T-helper 17 cell (primary cell): ENCODE measurements around the gene GABRD. TPM values are rescaled to one million over a fixed set of nuclear protein-coding genes. Genes with fewer than 3 reads are reported as not detected.
"Not testable (repeated sequence)": the region's sequence is repeated elsewhere in the genome, so short reads cannot be mapped to it uniquely, and the experiment has no call there.

Experiments used
- ATAC-seq: fragments of 150-1000 bp; cut with Tn5 transposase; 2 replicates; pipeline ENCODE4 v1.10.0; 2021; ENCODE audit warnings: mild to moderate bottlenecking, moderate library complexity
- DNase-seq, 3 donors: peaks; one replicate each; pipeline versions ENCODE4 v3.0.0 to v3.0.0-alpha.2; 2020 to 2021
- H3K9me3 ChIP-seq: one replicate; pipeline ENCODE4 v1.7.0; 2013; ENCODE audit warnings: low read length, mild to moderate bottlenecking; ENCODE audit not compliant: control insufficient read depth, poor library complexity, severe bottlenecking
- H3K27ac Mint-ChIP-seq: one replicate; pipeline ENCODE4 v1.8.0; 2022; ENCODE audit warnings: mild to moderate bottlenecking, moderate library complexity, mixed read lengths
- H3K27me3 Mint-ChIP-seq: one replicate; pipeline ENCODE4 v1.8.0; 2022; ENCODE audit warnings: mixed read lengths
- H3K36me3 Mint-ChIP-seq: one replicate; pipeline ENCODE4 v1.8.0; 2022; ENCODE audit warnings: low read depth, mixed read lengths
- H3K4me1 Mint-ChIP-seq: one replicate; pipeline ENCODE4 v1.8.0; 2022; ENCODE audit warnings: mild to moderate bottlenecking, mixed read lengths
- H3K4me3 Mint-ChIP-seq: one replicate; pipeline ENCODE4 v1.8.0; 2022; ENCODE audit warnings: mild to moderate bottlenecking, moderate library complexity, mixed read lengths
- total RNA-seq, 4 donors: library from RNA in 2 of 4; stranded (reverse) in 2 of 4; gene quantifications; one replicate each; pipeline ENCODE4 v1.2.3 and lab custom pipeline; 2022 to 2026

The GABRD gene, protein sequence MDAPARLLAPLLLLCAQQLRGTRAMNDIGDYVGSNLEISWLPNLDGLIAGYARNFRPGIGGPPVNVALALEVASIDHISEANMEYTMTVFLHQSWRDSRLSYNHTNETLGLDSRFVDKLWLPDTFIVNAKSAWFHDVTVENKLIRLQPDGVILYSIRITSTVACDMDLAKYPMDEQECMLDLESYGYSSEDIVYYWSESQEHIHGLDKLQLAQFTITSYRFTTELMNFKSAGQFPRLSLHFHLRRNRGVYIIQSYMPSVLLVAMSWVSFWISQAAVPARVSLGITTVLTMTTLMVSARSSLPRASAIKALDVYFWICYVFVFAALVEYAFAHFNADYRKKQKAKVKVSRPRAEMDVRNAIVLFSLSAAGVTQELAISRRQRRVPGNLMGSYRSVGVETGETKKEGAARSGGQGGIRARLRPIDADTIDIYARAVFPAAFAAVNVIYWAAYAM
- total RNA-seq = under 1 TPM in 1 of 2 donors, not detected in 1; 0.17 TPM
- 0 to 0.23 reads per million in 2 donors for total RNA-seq (lab: John Stamatoyannopoulos, UW)

DNA sequence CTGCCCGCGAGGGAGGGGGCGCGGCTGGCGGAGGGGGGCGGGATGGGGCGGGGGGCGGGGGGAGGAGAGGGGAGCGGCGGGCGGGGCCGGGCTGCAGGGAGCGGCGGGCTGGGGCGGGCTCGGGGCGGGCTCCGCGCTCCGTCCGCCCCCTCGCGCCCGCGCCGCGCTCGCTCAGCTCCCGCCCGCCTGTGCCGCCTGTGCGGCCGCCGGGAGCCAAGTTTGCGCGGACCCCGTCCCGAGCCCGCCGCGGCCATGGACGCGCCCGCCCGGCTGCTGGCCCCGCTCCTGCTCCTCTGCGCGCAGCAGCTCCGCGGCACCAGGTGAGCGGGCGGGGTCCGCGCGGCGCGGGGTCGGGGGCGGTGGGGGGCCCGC, at the start of gene GABRD:
Gene GABRD (plus strand): TSS at position 174 of the 372 bp plus-strand sequence. CDS start 79 bp downstream, at position 253.
- Mint-ChIP-seq H3K4me3 (peak within 1 kb of the TSS; percentile 84), H3K36me3 (no peaks in the 10 kb centered on the region), H3K4me1 (peaks cover 6% of the 10 kb centered on the region), H3K27me3 (peaks cover 80% of the 10 kb centered on the region), H3K27ac (no peak within 1 kb of the TSS)
- ATAC-seq = peak; percentile 49
- no peak for DNase-seq
- no peaks in the 10 kb centered on the region for H3K9me3 ChIP-seq

DNA sequence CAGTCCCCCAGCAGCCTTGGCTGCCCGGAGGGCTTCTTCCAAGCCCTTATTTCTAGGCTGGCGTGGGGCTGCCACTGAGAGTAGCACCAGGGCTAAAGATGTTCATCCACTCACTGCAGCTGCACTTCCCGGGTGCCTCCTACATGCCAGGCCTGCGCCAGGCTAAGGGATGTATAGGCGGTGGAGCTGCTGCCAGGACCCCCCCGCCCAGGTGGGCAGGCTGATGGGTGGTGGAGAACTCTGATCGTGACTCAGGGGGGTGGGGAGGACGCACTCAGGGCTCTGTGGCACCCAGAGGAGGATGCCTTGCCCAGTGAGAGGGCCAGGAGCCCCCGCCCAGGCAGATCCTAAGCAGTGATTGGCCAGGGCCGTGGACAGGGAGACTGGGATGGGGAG, 49.6 kb upstream of the GABRD start:
- DNase-seq = no peak
- no peaks in the 10 kb centered on the region for H3K36me3 Mint-ChIP-seq
- no peak overlapping the region for H3K27ac Mint-ChIP-seq
- no peak for ATAC-seq
- H3K9me3 ChIP-seq = no peaks in the 10 kb centered on the region
- H3K27me3 Mint-ChIP-seq = peaks cover 16% of the 10 kb centered on the region
- H3K4me1 Mint-ChIP-seq = peaks cover 3% of the 10 kb centered on the region
- H3K4me3 Mint-ChIP-seq = no peak overlapping the region

DNA sequence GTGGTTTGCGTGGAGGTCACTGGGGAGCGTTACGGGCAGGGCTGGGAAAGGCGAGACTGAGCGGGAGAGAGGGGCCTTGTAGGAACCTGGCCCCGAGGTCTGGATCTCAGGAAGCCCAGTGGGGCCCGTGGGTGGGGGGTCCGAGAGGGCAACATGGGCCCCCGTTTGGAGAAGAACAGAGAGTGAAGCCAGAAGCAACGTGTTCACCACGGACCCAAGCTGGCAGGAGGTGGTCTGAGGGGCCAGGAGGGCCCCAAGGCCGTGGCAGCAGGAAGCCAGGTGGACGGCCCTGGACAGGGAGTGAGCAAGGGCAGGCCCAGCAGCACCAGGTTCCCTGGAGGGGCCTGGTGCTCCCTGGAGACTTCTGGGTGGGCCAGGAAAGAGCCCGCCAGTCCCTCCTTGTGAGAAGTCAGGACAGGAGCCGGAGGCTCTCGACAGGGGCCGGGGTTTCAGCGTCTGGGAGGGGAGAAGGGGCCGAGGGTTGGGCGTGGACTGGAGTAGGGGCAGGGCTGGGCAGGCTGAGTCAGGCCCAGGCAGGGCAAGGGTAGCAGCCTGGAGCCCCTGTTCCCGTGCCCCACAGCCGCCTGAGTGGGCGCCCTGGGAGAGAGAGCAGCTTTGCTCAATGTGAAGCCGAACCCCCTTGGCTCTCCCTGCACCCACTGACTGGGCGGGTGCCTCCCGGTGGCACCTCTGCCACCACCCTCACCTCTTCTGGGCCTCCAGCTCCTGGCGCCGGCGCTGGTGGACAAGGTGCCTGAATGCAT, 49.0 kb upstream of the GABRD start:
- Mint-ChIP-seq H3K27me3 (peaks cover 19% of the 10 kb centered on the region), H3K27ac (no peak overlapping the region), H3K4me1 (peaks cover 3% of the 10 kb centered on the region), H3K36me3 (no peaks in the 10 kb centered on the region), H3K4me3 (no peak overlapping the region)
- DNase-seq = no peak
- no peak for ATAC-seq
- no peaks in the 10 kb centered on the region for H3K9me3 ChIP-seq

DNA sequence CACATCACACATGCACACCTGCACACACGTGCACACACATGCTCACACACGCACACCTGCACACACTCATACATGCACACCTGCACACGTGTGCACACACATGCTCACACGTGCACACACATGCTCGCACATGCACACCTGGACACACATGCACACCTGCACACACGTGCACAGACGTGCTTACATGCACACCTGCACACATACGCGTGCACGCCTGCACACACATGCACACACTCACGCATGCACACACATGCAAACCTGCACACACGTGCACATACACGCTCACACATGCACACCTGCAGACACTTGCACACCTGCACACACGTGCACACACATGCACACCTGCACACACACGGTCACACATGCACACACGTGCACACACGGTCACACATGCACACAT, 48.1 kb upstream of the GABRD start:
- Mint-ChIP-seq H3K4me3 (no peak overlapping the region), H3K36me3 (no peaks in the 10 kb centered on the region), H3K27me3 (peaks cover 25% of the 10 kb centered on the region), H3K27ac (no peak overlapping the region), H3K4me1 (peaks cover 3% of the 10 kb centered on the region)
- no peak for DNase-seq
- H3K9me3 ChIP-seq = no peaks in the 10 kb centered on the region
- no peak for ATAC-seq

DNA sequence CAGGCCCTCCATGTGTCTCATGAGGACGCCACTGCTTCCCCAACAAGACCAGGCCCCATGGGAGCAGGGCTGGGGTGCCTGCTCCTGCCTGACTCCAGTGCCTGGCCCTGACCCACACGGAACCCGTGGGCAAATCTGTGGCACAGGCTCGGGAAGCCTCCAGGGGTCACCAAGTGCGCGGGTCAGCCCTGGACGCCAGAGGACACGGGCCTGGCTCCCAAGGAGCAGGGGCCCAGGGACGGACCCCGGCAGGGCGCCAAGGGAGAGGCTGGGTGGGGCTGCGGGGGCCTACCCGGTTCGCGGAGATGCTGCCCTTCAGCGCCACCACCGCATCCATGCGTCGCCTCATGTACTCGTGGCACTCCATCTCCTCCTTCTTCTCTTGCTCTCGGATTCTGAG, 47.5 kb upstream of the GABRD start:
- H3K4me3 Mint-ChIP-seq = no peak overlapping the region
- peaks cover 3% of the 10 kb centered on the region for H3K4me1 Mint-ChIP-seq
- H3K27me3 Mint-ChIP-seq = peaks cover 32% of the 10 kb centered on the region
- DNase-seq (no peak), ATAC-seq (no peak)
- no peaks in the 10 kb centered on the region for H3K9me3 ChIP-seq
- H3K27ac Mint-ChIP-seq = no peak overlapping the region
- H3K36me3 Mint-ChIP-seq = no peaks in the 10 kb centered on the region

DNA sequence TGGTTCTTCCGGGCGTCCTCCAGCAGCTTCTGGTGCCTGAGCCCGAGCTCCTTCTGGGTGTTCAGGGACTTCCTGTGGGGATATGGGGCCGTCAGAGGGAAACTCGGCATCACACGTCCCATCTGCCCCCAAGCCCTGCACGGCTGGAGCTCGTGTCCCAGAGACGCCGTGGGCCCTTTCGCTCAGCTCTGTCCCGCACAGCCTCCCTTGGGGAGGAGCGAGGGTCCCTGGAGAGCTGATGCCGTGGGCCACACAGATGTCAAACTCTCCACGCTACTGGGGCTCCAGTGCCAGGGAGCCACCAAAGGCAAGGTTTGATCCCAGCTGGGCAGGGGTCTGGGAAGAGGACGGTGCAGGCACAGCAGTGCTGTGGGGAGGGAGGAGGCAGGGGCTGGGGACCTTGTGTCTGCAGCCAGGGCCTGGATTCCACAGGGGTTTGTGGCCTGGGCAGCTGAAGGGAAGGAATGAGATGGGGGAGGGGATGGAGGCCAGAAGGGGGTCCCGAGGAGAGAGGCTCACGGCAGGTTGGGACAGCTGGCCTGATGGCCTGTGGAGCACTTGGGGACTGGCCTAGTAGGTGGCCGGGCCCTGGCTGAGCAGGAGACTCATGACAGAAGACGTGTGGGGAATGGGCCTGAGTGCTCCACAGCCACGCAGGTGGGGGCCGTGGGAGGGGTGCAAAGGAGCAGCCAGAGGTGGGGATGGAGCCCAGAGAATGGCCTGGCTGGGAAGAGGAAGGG, 46.0 kb upstream of the GABRD start:
- H3K9me3 ChIP-seq = no peaks in the 10 kb centered on the region
- H3K4me3 Mint-ChIP-seq = no peak overlapping the region
- peaks cover 25% of the 10 kb centered on the region for H3K27me3 Mint-ChIP-seq
- H3K27ac Mint-ChIP-seq = no peak overlapping the region
- H3K36me3 Mint-ChIP-seq = no peaks in the 10 kb centered on the region
- H3K4me1 Mint-ChIP-seq = no peaks in the 10 kb centered on the region
- no peak for ATAC-seq
- no peak for DNase-seq

DNA sequence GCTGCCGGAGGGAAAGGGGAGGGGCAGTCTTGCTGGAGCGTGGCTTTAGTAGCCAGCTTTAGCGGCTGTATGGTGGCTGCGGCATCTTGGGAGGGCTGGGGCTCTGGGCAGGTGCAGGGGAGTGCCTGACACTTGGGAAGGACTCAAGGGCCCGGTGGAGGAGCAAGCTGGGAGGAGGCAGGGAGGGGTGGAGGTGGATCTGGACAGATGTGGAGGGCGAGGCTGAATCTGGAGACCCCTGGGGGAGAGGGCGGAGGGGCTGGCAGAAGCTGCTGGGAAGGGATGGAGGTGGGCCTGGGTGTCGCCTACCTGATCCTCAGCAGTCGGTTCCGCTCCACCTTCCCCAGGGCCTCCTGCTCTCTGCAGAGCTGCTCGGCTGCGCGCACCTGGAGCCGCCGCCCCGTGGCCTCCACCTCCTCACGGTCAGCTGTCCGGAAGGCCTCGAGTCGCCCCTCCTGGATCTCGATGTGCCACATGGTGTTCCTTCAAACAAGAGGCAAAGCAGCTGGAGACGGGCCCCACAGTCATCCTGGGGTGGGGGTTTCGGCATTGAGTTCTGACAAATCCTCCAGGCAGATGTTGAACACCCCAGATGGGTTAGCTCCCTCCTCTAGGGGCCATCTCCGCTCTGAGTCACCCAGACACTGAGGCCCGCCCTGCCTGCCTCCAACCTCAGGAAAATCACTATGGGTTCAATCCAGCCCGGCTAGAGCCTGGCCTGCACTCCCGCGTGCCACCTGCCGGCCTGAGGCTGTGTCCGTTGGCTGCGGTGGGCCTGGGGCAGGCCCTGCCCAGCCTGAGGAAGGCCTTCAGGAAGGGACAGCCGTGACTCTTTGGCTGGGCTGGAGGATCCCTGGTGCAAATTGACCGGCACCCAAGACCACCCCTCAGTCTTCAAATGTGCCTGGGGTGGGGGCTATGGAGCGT, 45.2 kb upstream of the GABRD start:
- Mint-ChIP-seq H3K4me3 (no peak overlapping the region), H3K4me1 (no peaks in the 10 kb centered on the region), H3K27ac (no peak overlapping the region), H3K36me3 (no peaks in the 10 kb centered on the region), H3K27me3 (peaks cover 23% of the 10 kb centered on the region)
- H3K9me3 ChIP-seq = no peaks in the 10 kb centered on the region
- DNase-seq (no peak), ATAC-seq (no peak)

DNA sequence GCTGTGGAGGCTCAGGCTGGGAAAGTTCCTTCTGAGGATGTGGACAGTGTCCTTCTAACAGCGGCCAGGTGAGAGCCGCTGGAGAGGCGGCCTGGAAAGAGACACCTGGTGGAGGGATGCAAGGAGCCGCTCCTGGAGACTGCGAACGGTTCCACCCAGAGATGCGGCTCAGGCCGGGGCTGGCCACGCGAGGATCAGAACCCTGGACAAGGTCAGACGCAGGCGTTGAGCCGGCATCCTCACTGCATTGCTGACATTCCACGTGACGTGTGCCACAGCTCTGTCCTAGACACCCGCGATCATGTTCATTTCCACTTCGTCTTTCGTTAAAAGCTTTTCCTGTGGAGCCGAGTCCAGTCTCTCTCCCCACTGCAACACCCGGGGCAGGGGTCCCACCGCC, 44.3 kb upstream of the GABRD start:
- H3K4me3 Mint-ChIP-seq = no peak overlapping the region
- no peak for ATAC-seq
- peaks cover 23% of the 10 kb centered on the region for H3K27me3 Mint-ChIP-seq
- no peaks in the 10 kb centered on the region for H3K9me3 ChIP-seq
- no peaks in the 10 kb centered on the region for H3K4me1 Mint-ChIP-seq
- no peaks in the 10 kb centered on the region for H3K36me3 Mint-ChIP-seq
- no peak overlapping the region for H3K27ac Mint-ChIP-seq
- DNase-seq = no peak

DNA sequence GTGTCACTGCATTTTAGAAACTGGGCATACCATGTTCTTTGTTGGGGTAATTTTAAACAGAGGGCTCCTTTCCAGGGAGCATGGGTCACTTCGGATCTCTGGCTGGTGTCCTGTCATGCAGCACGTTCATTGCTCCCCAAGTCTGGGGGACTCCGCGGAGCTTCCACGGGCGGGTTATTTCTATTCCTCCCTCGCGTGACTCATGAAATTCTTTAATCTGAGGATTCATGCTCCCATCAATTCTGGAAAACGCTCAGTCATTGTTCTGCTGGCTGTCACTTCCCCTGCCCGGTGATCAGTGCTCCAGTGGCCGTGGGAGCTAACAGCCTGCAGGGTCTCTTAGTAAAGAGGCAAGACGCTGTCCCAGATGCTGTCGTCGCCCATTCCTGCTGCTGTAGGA, 43.6 kb upstream of the GABRD start:
- no peak overlapping the region for H3K27ac Mint-ChIP-seq
- H3K27me3 Mint-ChIP-seq = peaks cover 23% of the 10 kb centered on the region
- H3K4me3 Mint-ChIP-seq = no peak overlapping the region
- H3K4me1 Mint-ChIP-seq = no peaks in the 10 kb centered on the region
- no peaks in the 10 kb centered on the region for H3K9me3 ChIP-seq
- H3K36me3 Mint-ChIP-seq = no peaks in the 10 kb centered on the region
- DNase-seq (no peak), ATAC-seq (no peak)

DNA sequence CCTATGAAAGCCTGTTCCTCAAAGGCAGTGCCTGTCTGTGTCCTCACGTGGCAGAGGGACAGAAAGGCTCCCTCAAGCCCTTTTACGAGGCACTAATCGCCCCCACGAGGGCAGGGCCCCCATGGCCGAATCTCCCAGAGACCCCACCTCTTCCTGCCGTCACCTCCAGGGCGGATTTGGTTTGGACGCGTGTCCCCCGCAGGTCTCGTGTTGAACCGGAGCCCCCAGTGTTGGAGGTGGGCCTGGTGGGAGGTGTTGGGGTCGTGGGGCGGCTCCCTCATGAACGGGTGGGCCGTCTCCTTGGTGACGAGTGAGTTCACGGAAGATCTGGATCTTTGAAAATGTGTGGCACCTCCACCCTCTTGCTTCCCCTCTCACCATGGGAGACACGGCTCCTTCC, 43.1 kb upstream of the GABRD start:
- peaks cover 23% of the 10 kb centered on the region for H3K27me3 Mint-ChIP-seq
- no peaks in the 10 kb centered on the region for H3K9me3 ChIP-seq
- ATAC-seq = no peak

DNA sequence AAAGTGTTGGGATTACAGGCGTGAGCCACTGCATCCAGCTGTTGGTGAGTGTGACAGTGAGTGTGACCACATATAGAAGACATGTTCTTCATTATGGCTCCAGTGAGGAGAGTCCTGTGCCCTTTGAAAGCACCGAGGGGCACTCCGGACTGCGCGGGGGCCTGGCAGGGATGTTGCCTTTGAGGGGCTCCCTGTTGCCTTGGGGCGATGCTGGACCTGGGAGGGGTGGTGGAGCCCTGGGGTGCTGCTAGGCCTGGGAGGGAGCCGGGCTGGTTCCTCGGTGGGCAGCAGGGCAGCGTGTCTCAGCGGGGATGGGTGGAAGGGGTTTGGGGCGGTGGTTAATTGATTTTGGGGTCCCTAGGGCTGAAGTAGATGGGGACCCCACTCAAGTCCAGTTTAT, 41.0 kb upstream of the GABRD start:
- no peaks in the 10 kb centered on the region for H3K9me3 ChIP-seq
- no peaks in the 10 kb centered on the region for H3K4me1 Mint-ChIP-seq
- no peak overlapping the region for H3K27ac Mint-ChIP-seq
- H3K36me3 Mint-ChIP-seq = no peaks in the 10 kb centered on the region
- H3K4me3 Mint-ChIP-seq = no peak overlapping the region
- ATAC-seq = no peak
- DNase-seq = no peak
- peaks cover 22% of the 10 kb centered on the region for H3K27me3 Mint-ChIP-seq

More for the DNA sequence above, 43.1 kb upstream of the GABRD start:
- DNase-seq = no peak
- no peaks in the 10 kb centered on the region for H3K4me1 Mint-ChIP-seq
- H3K4me3 Mint-ChIP-seq = no peak overlapping the region
- H3K36me3 Mint-ChIP-seq = no peaks in the 10 kb centered on the region
- no peak overlapping the region for H3K27ac Mint-ChIP-seq

DNA sequence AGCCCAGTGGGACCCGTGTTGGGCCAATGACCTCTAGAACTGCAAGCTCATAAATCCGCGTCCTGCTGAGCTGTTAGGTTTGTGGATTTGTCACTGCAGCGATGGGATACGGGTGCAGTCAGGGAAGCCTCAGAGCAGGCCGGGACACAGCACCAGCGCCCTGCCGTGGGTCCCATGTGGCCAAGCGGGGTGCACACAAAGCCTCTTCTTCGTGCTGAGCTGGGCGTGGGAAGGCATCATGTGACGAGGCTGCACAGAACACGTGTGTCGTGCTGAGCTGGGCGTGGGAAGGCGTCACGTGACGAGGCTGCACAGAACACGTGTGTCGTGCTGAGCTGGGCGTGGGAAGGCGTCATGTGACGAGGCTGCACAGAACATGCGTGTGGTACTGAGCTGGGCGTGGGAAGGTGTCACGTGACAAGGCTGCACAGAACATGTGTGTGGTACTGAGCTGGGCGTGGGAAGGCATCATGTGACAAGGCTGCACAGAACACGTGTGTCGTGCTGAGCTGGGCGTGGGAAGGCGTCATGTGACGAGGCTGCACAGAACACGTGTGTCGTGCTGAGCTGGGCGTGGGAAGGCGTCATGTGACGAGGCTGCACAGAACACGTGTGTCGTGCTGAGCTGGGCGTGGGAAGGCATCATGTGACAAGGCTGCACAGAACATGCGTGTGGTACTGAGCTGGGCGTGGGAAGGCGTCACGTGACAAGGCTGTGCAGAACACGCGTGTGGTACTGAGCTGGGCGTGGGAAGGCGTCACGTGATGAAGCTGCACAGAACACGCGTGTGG, 40.3 kb upstream of the GABRD start:
- H3K27me3 Mint-ChIP-seq = peaks cover 19% of the 10 kb centered on the region
- not testable (repeated sequence) for ATAC-seq, H3K36me3 Mint-ChIP-seq, H3K4me1 Mint-ChIP-seq, H3K9me3 ChIP-seq, DNase-seq, H3K4me3 Mint-ChIP-seq, H3K27ac Mint-ChIP-seq
